Thyroid gland (tissue), 4 donors: Measurements from ENCODE around the gene GPC5. TPM values are rescaled to one million over a fixed set of nuclear protein-coding genes. Genes with fewer than 3 reads are reported as not detected.

Experiments used
- DNase-seq, 2 donors: peaks; one replicate each; pipeline ENCODE4 v3.0.0-alpha.2; 2019
- H3K27ac ChIP-seq, 3 donors: fragments of 200-600 bp; sonication (generic); 1 replicate in 2 of 3; 2 replicates in 1 of 3; pipeline ENCODE4 v1.5.1; 2016 to 2019; ENCODE audit warnings: mild to moderate bottlenecking in 1 of 3, moderate library complexity in 1 of 3
- H3K27me3 ChIP-seq: fragments of 200-600 bp; sonication (generic); one replicate; pipeline ENCODE4 v1.5.1; 2019
- H3K36me3 ChIP-seq, 2 donors: fragments of 200-600 bp; sonication (generic); one replicate each; pipeline ENCODE4 v1.5.1; 2016 to 2019
- H3K4me1 ChIP-seq, 2 donors: fragments of 200-600 bp; sonication (generic); one replicate each; pipeline ENCODE4 v1.5.1; 2017 to 2019
- H3K4me3 ChIP-seq, 3 donors: fragments of 200-600 bp; sonication (generic); replicated peaks in 1 of 3; 1 replicate in 2 of 3; 2 replicates in 1 of 3; pipeline ENCODE4 v1.5.1; 2016; ENCODE audit warnings: mild to moderate bottlenecking in 1 of 3
- H3K9me3 ChIP-seq: fragments of 200-600 bp; sonication (generic); one replicate; pipeline ENCODE4 v1.5.1; 2017
- CTCF ChIP-seq, 6 experiments: fragments of 200-600 bp in 3 of 6; fragments of 450-650 bp in 3 of 6; sonication (generic) in 3 of 6; IDR thresholded peaks; one replicate each; pipeline ENCODE4 v1.5.1; 2016 to 2019; ENCODE audit warnings: antibody characterized with exemption in 6 of 6, mild to moderate bottlenecking in 2 of 6, inconsistent platforms in 1 of 6, moderate library complexity in 1 of 6
- POLR2A ChIP-seq, 2 donors: fragments of 450-650 bp; IDR thresholded peaks; one replicate each; pipeline ENCODE4 v1.6.1; 2017; ENCODE audit warnings: antibody characterized with exemption in 2 of 2, mild to moderate bottlenecking in 2 of 2, moderate library complexity in 1 of 2
- WGBS, 2 donors: methylation state at CpG; one replicate each; pipeline ENCODE4 v1.1.5; 2017; 5-methylcytosine and 5-hydroxymethylcytosine counted together
- intact Hi-C: fragments of 100-400 bp; cut with DNase I; formaldehyde crosslinking; loops from one replicate; pipeline ENCODE4 v1.15.1; 2023
- total RNA-seq, 4 donors: library from RNA; depleted of rRNA; stranded (reverse); fragments of >200 nt; gene quantifications; one replicate each; pipeline ENCODE4 v1.2.3, GENCODE V29; 2016

The GPC5 gene
- total RNA-seq, 4 donors from 2014 or later, result 0.67 to 2.3 (median 1.3) TPM

- intact Hi-C loops, result no loop called here
- H3K9me3 ChIP-seq, result no peaks in the 10 kb centered on the region
- no peaks in the 10 kb centered on the region for H3K4me1 ChIP-seq
- no peak for DNase-seq
- TF ChIP-seq POLR2A (IDR thresholded peaks at IDR 0.05), result no peak
- no peak for TF ChIP-seq CTCF (IDR thresholded peaks at IDR 0.05)
- no peak overlapping the region for H3K4me3 ChIP-seq
- 70 to 81% methylated on average over 3 of the region's 3 CpGs for WGBS, 2 donors
- no peak overlapping the region for H3K27ac ChIP-seq
- no peaks in the 10 kb centered on the region for H3K36me3 ChIP-seq
- no peaks in the 10 kb centered on the region for H3K27me3 ChIP-seq
Observed at GRCh38 chr13:91368676-91369440, 29.6 kb upstream of the GPC5 start.

- 71% methylated on average over 3 of the region's 3 CpGs for WGBS, 2 donors
- Histone ChIP-seq H3K27ac (no peak overlapping the region), H3K27me3 (no peaks in the 10 kb centered on the region), H3K4me3 (no peak overlapping the region), H3K9me3 (no peaks in the 10 kb centered on the region), H3K4me1 (no peaks in the 10 kb centered on the region), H3K36me3 (no peaks in the 10 kb centered on the region)
- no peak for TF ChIP-seq POLR2A (IDR thresholded peaks at IDR 0.05)
- no peak for TF ChIP-seq CTCF (IDR thresholded peaks at IDR 0.05)
- intact Hi-C loops, result no loop called here
- DNase-seq, result no peak
Observed at GRCh38 chr13:91369441-91369831, 29.0 kb upstream of the GPC5 start.

GRCh38 chr13:91370501-91370900 lies 27.9 kb upstream of the GPC5 start:
- no peak for DNase-seq
- H3K9me3 ChIP-seq, result no peaks in the 10 kb centered on the region
- TF ChIP-seq POLR2A (IDR thresholded peaks at IDR 0.05) (no peak), CTCF (IDR thresholded peaks at IDR 0.05) (no peak)
- H3K27ac ChIP-seq, result no peak overlapping the region
- no peaks in the 10 kb centered on the region for H3K4me1 ChIP-seq
- no peak overlapping the region for H3K4me3 ChIP-seq
- H3K27me3 ChIP-seq, result no peaks in the 10 kb centered on the region
- intact Hi-C loops, result no loop called here
- no peaks in the 10 kb centered on the region for H3K36me3 ChIP-seq
- 88 to 89% methylated on average over 2 of the region's 2 CpGs for WGBS, 2 donors

GRCh38 chr13:91372911-91373310 lies 25.5 kb upstream of the GPC5 start:
- Histone ChIP-seq H3K27me3 (no peaks in the 10 kb centered on the region), H3K4me1 (no peaks in the 10 kb centered on the region), H3K36me3 (no peaks in the 10 kb centered on the region), H3K4me3 (no peak overlapping the region), H3K27ac (no peak overlapping the region), H3K9me3 (no peaks in the 10 kb centered on the region)
- DNase-seq, result no peak
- WGBS, 2 donors, result 61 to 69% methylated on average over 3 of the region's 3 CpGs
- intact Hi-C loops, result no loop called here
- no peak for TF ChIP-seq POLR2A (IDR thresholded peaks at IDR 0.05)
- no peak for TF ChIP-seq CTCF (IDR thresholded peaks at IDR 0.05)

- no peaks in the 10 kb centered on the region for H3K4me1 ChIP-seq
- no peaks in the 10 kb centered on the region for H3K36me3 ChIP-seq
- DNase-seq, result no peak
- no peak overlapping the region for H3K27ac ChIP-seq
- H3K9me3 ChIP-seq, result no peaks in the 10 kb centered on the region
- intact Hi-C loops, result no loop called here
- TF ChIP-seq CTCF (IDR thresholded peaks at IDR 0.05) (peak in 3 of 6 experiments; percentile 38 to 44 (median 40)), POLR2A (IDR thresholded peaks at IDR 0.05) (no peak)
- no peaks in the 10 kb centered on the region for H3K27me3 ChIP-seq
- 87 to 92% methylated on average over 4 of the region's 4 CpGs for WGBS, 2 donors
- H3K4me3 ChIP-seq, result no peak overlapping the region
Observed at GRCh38 chr13:91375116-91375729, 23.2 kb upstream of the GPC5 start.
